Left lung (tissue), 10 donors: ENCODE data around the gene PDILT. TPM values are rescaled to one million over a fixed set of nuclear protein-coding genes. Genes with fewer than 3 reads are reported as not detected.

Source experiments
- ATAC-seq: fragments of 200-7000 bp; cut with Tn5 transposase; one replicate; pipeline ENCODE4 v1.9.1; 2020; ENCODE audit warnings: moderate library complexity
- DNase-seq, 4 donors: peaks; one replicate each; pipeline ENCODE4 v3.0.0-alpha.2; 2013 to 2020
- H3K27ac ChIP-seq, 2 donors: fragments of 200-600 bp; sonication (generic) in 1 of 2; one replicate each; pipeline versions ENCODE4 v1.5.0 to v1.8.0; 2020 to 2021
- H3K27me3 ChIP-seq, 2 donors: fragments of 200-600 bp; sonication (generic) in 1 of 2; one replicate each; pipeline versions ENCODE4 v1.5.0 to v1.8.0; 2020 to 2021
- H3K36me3 ChIP-seq, 2 donors: fragments of 200-600 bp; sonication (generic) in 1 of 2; one replicate each; pipeline versions ENCODE4 v1.5.0 to v1.8.0; 2020 to 2021
- H3K4me1 ChIP-seq, 2 donors: fragments of 200-600 bp; one replicate each; pipeline ENCODE4 v1.8.0; 2021
- H3K4me3 ChIP-seq, 2 donors: fragments of 200-600 bp; sonication (generic) in 1 of 2; one replicate each; pipeline versions ENCODE4 v1.5.0 to v1.8.0; 2020 to 2021; ENCODE audit warnings: mild to moderate bottlenecking in 1 of 2
- H3K9me3 ChIP-seq, 2 donors: fragments of 200-600 bp; sonication (generic) in 1 of 2; one replicate each; pipeline versions ENCODE4 v1.5.0 to v1.8.0; 2020 to 2021
- intact Hi-C, 2 donors: fragments of 100-400 bp; cut with DNase I; formaldehyde crosslinking; loops; one replicate each; pipeline versions ENCODE4 v1.11.2 to v1.14.2; 2022
- polyA plus RNA-seq, 6 donors: library from polyadenylated mRNA; unstranded; fragments of 120-200 nt; gene quantifications; one replicate each; pipeline ENCODE4 v1.2.1, GENCODE V29; 2013; ENCODE audit not compliant: insufficient read length in 6 of 6
- total RNA-seq, 2 donors: library from RNA; stranded (reverse); fragmentation: NEBNext Ultra II Directional; extraction: Animal tissue kit (Norgen Biotek cat#: 25700); gene quantifications; one replicate each; pipeline ENCODE4 v1.2.1, GENCODE V29; 2021
- TF ChIP-seq, protein P1 (sequence below), 2 donors: fragments of 200-600 bp; sonication (generic) in 1 of 2; IDR thresholded peaks; one replicate each; pipeline versions ENCODE4 v1.5.0 to v1.8.0; 2021; ENCODE audit warnings: antibody characterized with exemption in 2 of 2
- donor health status: DM: no; HTN: yes; CAD: no.
- donor health status: DM: no; HTN: no; CAD: no.

Gene PDILT
- total and polyA plus RNA-seq, 8 donors, result not detected

DNA sequence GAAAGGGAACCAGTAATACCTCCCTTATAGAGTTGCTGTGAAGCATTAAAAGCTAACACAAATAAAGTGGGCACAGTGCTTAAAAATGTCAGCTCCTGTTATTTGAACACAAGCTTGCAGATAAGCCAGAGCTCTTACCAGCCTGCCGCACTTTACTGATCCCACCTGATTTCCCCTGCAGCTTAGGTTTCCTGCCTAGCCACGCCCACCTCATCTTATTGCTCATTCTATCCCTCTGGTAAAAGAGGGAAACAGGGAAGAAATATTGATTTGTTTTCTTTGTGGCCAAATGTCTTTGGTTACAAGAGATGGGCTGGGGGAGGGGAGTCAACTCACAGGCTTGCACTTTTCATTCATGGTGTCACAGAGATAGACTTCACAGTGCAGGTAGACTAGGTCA, 67.6 kb downstream of the PDILT start:
- ATAC-seq (no peak), DNase-seq (no peak)
- H3K9me3 ChIP-seq, result no peaks in the 10 kb centered on the region
- TF ChIP-seq, protein P1, sequence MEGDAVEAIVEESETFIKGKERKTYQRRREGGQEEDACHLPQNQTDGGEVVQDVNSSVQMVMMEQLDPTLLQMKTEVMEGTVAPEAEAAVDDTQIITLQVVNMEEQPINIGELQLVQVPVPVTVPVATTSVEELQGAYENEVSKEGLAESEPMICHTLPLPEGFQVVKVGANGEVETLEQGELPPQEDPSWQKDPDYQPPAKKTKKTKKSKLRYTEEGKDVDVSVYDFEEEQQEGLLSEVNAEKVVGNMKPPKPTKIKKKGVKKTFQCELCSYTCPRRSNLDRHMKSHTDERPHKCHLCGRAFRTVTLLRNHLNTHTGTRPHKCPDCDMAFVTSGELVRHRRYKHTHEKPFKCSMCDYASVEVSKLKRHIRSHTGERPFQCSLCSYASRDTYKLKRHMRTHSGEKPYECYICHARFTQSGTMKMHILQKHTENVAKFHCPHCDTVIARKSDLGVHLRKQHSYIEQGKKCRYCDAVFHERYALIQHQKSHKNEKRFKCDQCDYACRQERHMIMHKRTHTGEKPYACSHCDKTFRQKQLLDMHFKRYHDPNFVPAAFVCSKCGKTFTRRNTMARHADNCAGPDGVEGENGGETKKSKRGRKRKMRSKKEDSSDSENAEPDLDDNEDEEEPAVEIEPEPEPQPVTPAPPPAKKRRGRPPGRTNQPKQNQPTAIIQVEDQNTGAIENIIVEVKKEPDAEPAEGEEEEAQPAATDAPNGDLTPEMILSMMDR (IDR thresholded peaks at IDR 0.05), result no peak
- H3K27ac ChIP-seq, result no peak overlapping the region
- no peaks in the 10 kb centered on the region for H3K4me1 ChIP-seq
- no peaks in the 10 kb centered on the region for H3K36me3 ChIP-seq
- intact Hi-C loops, result no loop called here
- peaks cover 0 to 17% of the 10 kb centered on the region in 2 donors for H3K27me3 ChIP-seq
- H3K4me3 ChIP-seq, result no peak overlapping the region

DNA sequence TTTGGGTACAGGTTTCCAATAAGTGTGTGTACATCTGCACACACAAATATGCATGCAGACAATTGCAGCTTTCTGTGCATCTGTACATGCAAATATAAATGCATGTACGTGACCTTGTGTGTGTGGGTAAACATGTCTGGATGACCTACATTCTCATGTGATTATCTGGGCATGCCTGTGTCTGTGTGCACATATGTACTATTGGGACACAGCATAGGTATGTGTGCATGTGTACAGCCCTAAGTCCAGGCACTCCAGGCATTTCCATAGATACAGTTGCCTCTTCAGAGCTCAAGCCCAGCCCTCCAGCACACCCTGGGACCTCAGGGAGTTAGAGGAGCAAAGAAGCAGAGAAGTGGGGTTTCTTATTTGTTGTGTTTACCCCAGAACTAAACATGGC, 70.1 kb downstream of the PDILT start:
- intact Hi-C loops, result no loop called here

DNA sequence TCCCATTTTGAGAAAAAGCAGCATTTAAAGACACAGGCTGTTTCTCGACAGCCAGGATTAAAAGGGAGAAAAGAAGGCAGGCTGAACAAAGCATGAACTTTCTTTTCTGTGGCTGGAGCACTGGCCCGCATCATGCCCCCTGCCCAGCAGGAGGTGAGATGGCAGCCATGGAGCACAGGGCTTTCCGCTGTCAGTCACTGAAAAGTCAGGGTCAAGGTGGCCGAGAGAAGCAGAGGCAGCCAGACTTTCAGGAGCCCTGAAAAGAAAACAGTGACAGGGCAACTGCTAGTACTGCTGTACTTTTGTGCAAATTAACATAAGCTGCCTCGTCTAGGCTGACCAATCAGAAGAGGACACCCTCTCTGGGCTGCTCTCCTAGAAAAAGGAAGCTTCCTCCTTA, 71.4 kb downstream of the PDILT start:
- DNase-seq (no peak), ATAC-seq (no peak)
- H3K27me3 ChIP-seq, result peaks cover 0 to 17% of the 10 kb centered on the region in 2 donors
- intact Hi-C loops, result no loop called here
- TF ChIP-seq, protein P1 (IDR thresholded peaks at IDR 0.05), result no peak
- H3K27ac ChIP-seq, result no peak overlapping the region
- H3K4me3 ChIP-seq, result no peak overlapping the region
- H3K36me3 ChIP-seq, result no peaks in the 10 kb centered on the region
- no peaks in the 10 kb centered on the region for H3K9me3 ChIP-seq
- H3K4me1 ChIP-seq, result no peaks in the 10 kb centered on the region

More for the DNA sequence above, 70.1 kb downstream of the PDILT start:
- H3K27me3 ChIP-seq, result peaks cover 0 to 17% of the 10 kb centered on the region in 2 donors
- H3K36me3 ChIP-seq, result no peaks in the 10 kb centered on the region
- H3K4me3 ChIP-seq, result no peak overlapping the region
- TF ChIP-seq, protein P1 (IDR thresholded peaks at IDR 0.05), result no peak
- DNase-seq (no peak), ATAC-seq (no peak)
- no peaks in the 10 kb centered on the region for H3K9me3 ChIP-seq
- H3K4me1 ChIP-seq, result no peaks in the 10 kb centered on the region
- H3K27ac ChIP-seq, result no peak overlapping the region

DNA sequence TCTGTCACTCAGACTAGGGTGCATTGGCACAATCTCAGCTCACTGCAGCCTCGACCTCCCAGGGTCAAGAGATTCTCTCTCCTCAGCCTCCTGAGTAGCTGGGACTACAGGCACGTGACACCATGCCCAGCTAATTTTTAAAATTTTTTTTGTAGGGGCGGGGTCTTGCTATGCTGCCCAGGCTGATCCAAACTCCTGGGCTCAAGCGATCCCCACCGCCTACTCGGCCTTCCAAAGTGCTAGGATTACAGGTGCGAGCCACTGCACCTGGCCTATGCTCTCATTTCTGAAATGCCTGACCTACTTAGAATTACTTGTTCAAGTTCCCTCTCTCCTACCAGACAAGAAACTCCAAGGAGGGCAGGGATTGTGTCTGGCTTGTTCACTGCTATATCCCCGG, 72.1 kb downstream of the PDILT start:
- Histone ChIP-seq H3K9me3 (no peaks in the 10 kb centered on the region), H3K27ac (no peak overlapping the region), H3K4me3 (no peak overlapping the region), H3K27me3 (peaks cover 0 to 13% of the 10 kb centered on the region in 2 donors), H3K4me1 (no peaks in the 10 kb centered on the region), H3K36me3 (no peaks in the 10 kb centered on the region)
- ATAC-seq, result no peak
- intact Hi-C loops, result no loop called here
- no peak for DNase-seq
- TF ChIP-seq, protein P1 (IDR thresholded peaks at IDR 0.05), result no peak

DNA sequence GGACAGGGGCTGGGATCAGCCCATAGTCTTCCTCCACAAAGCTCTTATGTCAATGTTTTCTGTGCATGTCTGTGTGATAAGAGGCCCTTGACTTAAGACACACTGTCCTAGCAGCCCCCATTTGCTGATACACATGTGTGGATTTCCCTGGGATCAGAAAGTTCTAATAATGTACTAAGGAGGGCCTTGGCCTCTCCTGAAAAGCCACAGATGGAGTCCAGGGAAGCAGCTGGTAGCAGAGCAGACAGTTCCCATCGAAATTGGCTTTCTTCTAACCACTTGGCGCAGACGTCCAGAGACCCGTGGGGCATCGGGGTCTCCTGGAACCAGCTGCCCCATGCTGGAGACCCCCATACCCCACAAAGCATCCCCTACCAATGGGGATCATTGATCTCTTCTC, 72.9 kb downstream of the PDILT start:
- Histone ChIP-seq H3K36me3 (no peaks in the 10 kb centered on the region), H3K4me1 (no peaks in the 10 kb centered on the region), H3K9me3 (no peaks in the 10 kb centered on the region), H3K27ac (no peak overlapping the region), H3K27me3 (peaks cover 0 to 13% of the 10 kb centered on the region in 2 donors), H3K4me3 (no peak overlapping the region)
- TF ChIP-seq, protein P1 (IDR thresholded peaks at IDR 0.05), result no peak
- no peak for ATAC-seq
- no peak for DNase-seq
- intact Hi-C loops, result no loop called here
